Measurements from ENCODE around the gene IL25. TPM values are rescaled to one million over a fixed set of nuclear protein-coding genes. Genes with fewer than 3 reads are reported as not detected.

IL25 gene
- total and polyA plus RNA-seq, 7 donors = 0.01 TPM; not detected in 6

GRCh38 chr14:23407516-23408306 is 35.1 kb downstream of the IL25 start, which contains the start of gene MYH6:
Gene MYH6 (minus strand): TSS chr14:23408273. CDS start chr14:23407223, 1,050 bp downstream.
- no peak for TF ChIP-seq CTCF (IDR thresholded peaks at IDR 0.05)
- Histone ChIP-seq H3K36me3 (ENCODE audit: insufficient read depth in 1 of 2, low read depth in 1 of 2) (peaks cover 0 to 19% of the 10 kb centered on the region in 2 donors), H3K27ac (no peak within 1 kb of the TSS), H3K4me1 (no peaks in the 10 kb centered on the region), H3K9me3 (no peaks in the 10 kb centered on the region), H3K27me3 (ENCODE audit: insufficient read depth in 3 of 3, low read length in 2 of 3) (no peaks in the 10 kb centered on the region), H3K4me3 (no peak within 1 kb of the TSS)
- ATAC-seq (no peak), DNase-seq (peak in 1 of 2 donors; percentile 32)
- intact Hi-C loops (cut with DNase I) = loop anchor here in 1 of 2 donors (5.0 kb wide), 1 partner anchor 35 kb away; no protein-coding TSS in a partner anchor
- 75 to 78% (median 78%) methylated on average over 15 of the region's 15 CpGs for WGBS, 3 donors

GRCh38 chr14:23408307-23408630 is 35.7 kb downstream of the IL25 start:
- WGBS, 3 donors = 40 to 50% (median 44%) methylated on average over 5 of the region's 5 CpGs
- no peak overlapping the region for H3K4me3 ChIP-seq
- no peak overlapping the region for H3K27ac ChIP-seq
- TF ChIP-seq CTCF (IDR thresholded peaks at IDR 0.05) = no peak
- H3K36me3 ChIP-seq (ENCODE audit: insufficient read depth in 1 of 2, low read depth in 1 of 2) = peaks cover 0 to 21% of the 10 kb centered on the region in 2 donors
- ATAC-seq (no peak), DNase-seq (peak in 1 of 2 donors; percentile 39)
- no peaks in the 10 kb centered on the region for H3K9me3 ChIP-seq
- H3K4me1 ChIP-seq = no peaks in the 10 kb centered on the region
- no peaks in the 10 kb centered on the region for H3K27me3 ChIP-seq (ENCODE audit: insufficient read depth in 3 of 3, low read length in 2 of 3)
- intact Hi-C loops (cut with DNase I) = loop anchor here in 1 of 2 donors (5.0 kb wide), 1 partner anchor 34 kb away; no protein-coding TSS in a partner anchor

GRCh38 chr14:23409475-23409874 is 36.9 kb downstream of the IL25 start:
- Histone ChIP-seq H3K4me1 (no peaks in the 10 kb centered on the region), H3K9me3 (no peaks in the 10 kb centered on the region), H3K27me3 (ENCODE audit: insufficient read depth in 3 of 3, low read length in 2 of 3) (no peaks in the 10 kb centered on the region), H3K36me3 (ENCODE audit: insufficient read depth in 1 of 2, low read depth in 1 of 2) (peaks cover 0 to 29% of the 10 kb centered on the region in 2 donors), H3K4me3 (no peak overlapping the region), H3K27ac (peak overlapping the region; percentile 41)
- no peak for TF ChIP-seq CTCF (IDR thresholded peaks at IDR 0.05)
- intact Hi-C loops (cut with DNase I) = loop anchor here in 1 of 2 donors (5.0 kb wide), 1 partner anchor 33 kb away; no protein-coding TSS in a partner anchor
- DNase-seq (peak in 1 of 2 donors; percentile 67), ATAC-seq (peak; percentile 39 to 74 (median 60))
- 46 to 63% (median 52%) methylated on average over 2 of the region's 2 CpGs for WGBS, 3 donors

- intact Hi-C loops (cut with DNase I) = loop anchor here in 1 of 2 donors (5.0 kb wide), 1 partner anchor 32 kb away; no protein-coding TSS in a partner anchor
- TF ChIP-seq CTCF (IDR thresholded peaks at IDR 0.05) = no peak
- H3K4me1 ChIP-seq = no peaks in the 10 kb centered on the region
- DNase-seq = peak; percentile 65 to 86
- no peaks in the 10 kb centered on the region for H3K9me3 ChIP-seq
- H3K36me3 ChIP-seq (ENCODE audit: insufficient read depth in 1 of 2, low read depth in 1 of 2) = peaks cover 0 to 29% of the 10 kb centered on the region in 2 donors
- no peak overlapping the region for H3K4me3 ChIP-seq
- 41 to 48% (median 41%) methylated on average over 13 to 14 of the region's 14 CpGs for WGBS, 3 donors
- ATAC-seq = peak; percentile 38 to 75 (median 65)
- no peaks in the 10 kb centered on the region for H3K27me3 ChIP-seq (ENCODE audit: insufficient read depth in 3 of 3, low read length in 2 of 3)
- peak overlapping the region; percentile 41 for H3K27ac ChIP-seq
Measured at GRCh38 chr14:23409966-23410635, 37.5 kb downstream of the IL25 start.

Measured in psoas muscle (tissue), 8 donors.